ENCODE measurements around the gene TMEM72.

TMEM72 gene

DNA sequence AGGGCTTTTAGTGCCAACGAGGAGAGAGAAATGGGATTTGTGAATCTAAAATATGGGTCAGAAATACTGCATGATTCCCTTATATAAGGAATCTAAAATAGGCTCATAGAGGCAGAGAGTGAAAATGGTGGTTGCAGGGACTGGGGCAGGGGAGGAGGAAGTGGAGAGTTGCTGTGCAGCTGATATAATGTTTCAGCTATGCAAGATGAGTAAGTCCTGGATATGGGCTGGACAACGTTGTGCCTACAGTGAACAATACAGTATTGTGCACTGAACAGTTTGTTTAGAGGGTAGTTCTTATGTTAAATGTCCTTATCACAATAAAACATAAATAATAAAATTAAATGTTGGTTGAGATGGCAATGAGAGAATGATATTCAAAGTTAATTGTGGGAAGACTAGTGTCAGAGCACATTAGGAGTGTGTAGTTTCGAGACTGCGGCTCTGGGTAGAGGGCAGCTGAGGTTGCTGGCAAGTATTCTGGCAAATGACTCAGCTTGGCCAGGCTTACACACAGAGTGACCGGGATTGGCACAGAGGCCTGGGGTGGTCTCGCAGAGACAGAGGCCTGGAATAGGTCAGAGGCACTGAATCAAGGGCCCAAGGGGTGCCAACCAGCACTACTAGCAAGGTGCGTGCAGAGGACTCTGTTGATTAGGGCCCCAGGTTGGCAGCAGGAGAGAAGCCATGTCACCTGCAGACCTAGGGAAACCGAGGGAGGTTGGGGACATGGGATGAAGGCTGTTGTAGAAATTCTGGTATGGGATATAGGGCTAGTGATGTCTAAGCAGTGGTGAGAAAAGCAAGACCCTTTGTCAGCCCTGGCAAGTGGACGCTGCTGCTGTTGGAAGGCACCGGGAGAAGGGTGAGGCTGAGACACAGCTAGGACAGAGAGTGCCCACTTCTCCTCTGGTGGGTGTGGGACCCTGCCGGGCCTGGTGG lies 70.3 kb downstream of the TMEM72 start:
- DNase-seq: no peak

DNA sequence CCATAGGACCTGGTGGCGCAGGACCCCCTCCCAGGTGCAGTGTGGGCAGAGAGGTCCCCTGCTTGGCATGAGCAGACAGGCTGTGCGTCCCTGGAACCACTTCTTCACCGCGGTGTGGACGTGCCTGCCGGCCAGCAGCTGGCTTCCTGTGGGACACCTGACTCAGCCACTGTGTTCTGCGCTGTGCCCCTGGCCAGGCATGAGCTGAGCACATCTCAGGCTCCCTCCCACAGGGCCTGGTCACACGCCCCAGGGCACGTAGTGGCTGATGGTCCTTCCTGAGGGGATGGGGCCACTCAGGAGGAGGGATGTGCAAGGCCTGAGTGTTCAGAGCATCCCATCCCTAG lies 71.0 kb downstream of the TMEM72 start:
- no peak for DNase-seq

DNA sequence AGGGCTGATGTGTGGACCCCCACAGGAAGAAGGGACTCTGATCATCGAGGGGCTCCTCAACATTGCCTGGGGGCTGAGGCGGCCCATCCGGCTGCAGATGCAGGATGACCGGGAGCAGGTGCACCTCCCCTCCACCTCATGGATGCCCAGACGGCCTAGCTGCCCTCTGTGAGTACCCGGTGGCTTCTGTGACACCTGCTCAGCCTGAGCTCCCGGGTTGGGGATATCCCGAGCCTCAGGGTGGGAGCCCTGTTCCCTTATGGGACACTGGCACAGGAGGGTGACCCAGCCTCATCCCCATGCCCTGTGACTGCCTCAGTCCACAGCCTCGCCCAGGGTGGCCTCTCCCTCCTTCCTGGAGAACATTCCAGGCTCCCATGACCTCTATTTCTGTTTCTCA lies 71.4 kb downstream of the TMEM72 start:
- no peak for DNase-seq

DNA sequence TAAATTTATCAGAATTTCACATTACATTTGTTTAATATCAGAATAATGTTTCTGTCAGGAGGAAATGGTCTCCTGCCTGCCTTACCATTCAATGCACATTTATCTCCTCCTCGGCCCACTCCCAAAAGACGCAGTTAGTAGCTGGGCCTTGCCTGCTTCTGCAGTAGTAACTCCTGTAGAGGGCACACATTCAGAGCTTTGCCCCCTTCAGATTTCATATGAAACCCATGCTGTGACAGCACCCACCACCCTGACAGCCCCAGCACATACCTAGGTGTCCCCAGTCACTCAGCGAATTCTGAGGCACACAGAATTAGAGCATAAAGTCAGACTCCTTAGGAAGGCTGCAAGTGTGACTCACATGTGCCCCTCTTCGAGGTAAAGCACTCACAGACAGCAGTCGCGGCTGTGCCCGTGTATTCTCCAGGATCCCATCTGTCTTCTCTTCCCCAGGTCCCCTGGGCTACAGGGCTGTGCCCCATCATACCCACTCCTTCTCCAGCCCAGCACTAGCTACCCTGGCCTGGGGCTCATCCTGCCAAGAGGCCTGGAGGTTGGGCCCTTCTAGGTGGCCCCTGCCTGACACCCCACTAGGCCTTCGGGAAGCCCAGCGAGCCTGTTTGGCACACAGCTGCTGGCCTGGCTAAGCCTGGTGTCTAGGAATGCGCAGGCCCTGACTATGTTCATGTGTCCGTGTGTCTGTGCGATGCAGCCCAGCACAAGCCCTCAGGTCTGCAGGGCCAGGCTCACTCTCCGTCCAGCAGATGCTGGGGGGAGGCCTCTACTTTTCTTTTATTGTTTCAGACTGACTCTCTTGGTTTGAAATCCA lies 72.1 kb downstream of the TMEM72 start:
- DNase-seq: no peak

DNA sequence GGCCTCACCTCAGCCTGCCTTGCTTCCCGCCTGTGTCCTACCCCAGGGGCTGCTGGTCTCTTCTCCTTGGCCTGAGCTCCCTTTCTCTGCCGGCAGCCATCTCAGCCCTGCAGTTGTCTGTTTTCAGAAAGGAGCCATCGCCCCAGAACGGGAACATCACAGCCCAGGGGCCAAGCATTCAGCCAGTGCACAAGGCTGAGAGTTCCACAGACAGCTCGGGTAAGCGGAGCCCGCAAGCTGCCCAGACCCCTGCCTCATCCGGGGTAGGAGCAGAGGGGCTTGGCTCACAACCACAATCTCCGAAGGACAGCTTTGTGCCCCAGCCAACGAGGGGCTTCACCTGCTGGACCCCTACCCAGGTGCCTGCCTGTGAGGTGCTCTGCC lies 72.8 kb downstream of the TMEM72 start:
- no peak for DNase-seq

DNA sequence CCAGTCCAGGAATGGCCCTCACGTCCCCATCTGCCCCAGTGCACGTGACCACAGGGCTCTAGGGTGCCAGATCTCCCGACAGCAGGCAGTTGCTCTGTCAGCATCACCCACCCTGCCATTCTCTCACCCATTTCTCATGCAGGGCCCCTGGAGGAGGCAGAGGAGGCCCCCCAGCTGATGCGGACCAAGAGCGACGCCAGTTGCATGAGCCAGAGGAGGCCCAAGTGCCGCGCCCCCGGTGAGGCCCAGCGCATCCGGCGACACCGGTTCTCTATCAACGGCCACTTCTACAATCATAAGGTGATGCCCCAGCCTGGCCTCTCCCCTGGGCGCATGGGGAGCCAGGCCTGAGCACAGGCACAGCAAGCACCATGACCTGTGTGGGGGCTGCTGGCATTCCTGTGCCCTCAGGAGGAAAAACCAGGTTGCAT lies 73.5 kb downstream of the TMEM72 start:
- no peak for DNase-seq

DNA sequence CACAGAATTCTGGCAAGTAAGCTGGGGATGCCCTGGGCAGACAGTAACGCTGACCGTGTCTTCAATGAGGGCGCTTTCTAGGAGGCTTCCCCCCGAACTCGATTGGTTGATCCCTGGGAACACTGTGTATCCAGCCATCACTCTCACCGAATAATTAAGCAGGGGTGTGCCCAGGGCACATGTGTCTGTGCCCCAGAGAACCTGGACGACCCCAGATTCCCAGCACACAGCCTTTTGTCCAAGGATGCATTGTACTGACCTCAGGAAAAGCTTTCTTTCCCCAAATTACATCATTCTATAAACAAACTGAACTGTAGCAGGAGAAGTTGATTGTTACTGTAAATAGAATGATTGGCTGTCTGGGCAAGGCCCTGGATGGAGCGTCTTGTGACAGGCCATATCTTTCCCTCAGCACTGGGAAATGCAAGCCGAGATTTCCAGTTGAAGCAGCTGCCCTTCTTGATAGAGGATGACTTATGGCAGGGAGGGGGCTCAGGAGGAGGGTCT lies 74.1 kb downstream of the TMEM72 start:
- no peak for DNase-seq

DNA sequence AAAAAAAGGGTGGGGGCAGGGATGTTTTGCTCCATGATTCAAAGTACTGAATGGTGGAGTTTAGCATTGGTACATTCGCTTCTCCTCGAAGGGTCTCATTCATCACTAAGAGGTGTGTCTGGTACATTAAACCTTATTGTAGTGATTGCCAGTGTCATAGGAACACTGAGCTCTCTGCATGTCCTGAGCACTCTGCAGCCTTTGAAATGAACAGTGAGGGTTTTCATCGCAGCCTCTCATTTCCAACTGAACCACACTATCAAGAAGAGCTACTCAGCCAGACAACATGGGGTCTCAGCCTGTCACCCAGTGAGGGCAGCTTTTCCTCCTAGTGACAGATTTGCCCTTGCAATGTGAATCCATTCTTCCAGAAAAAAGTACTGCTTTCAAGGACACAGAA lies 75.0 kb downstream of the TMEM72 start:
- DNase-seq: no peak

Data from stimulated activated CD4-positive, alpha-beta T cell treated with anti-CD3 and anti-CD28 coated beads, Interleukin-1b, Interleukin-23, amount 100 ng/mL, for 48 hours (primary cell).